ENCODE data around the gene RAP1GDS1.

The RAP1GDS1 gene

DNA sequence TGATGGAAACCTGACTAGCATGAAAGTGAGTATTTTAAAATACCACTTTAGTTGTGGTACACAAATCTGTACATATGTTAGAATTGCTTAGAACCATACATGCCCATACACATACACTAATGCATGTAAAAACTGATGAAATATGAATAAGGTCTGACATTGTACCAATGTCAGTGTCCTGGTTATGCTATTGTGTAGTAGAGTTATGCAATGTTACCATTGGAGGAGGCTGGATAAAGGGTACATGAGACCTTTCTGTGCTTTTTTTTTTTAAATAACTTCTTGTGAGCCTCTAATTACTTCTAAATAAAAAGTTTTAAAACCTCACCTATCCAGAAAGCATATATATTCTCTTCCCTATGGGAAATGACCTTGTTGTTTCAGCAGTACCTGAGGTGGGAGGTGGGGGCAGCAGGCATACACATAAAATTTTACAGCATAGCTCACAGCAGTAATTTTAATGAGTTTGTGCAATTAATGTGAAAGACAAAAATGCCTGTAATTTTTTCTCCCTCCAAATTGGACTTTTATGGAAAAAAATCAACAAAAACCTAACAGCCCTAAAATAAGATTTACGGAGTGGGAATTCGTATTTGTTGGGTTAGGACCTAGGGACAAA, 97.6 kb downstream of the RAP1GDS1 start:
- no peaks in the 10 kb centered on the region for H3K36me3 ChIP-seq (ENCODE audit: control insufficient read depth in 2 of 2, insufficient read depth in 1 of 2, low read length in 2 of 2)
- H3K4me3 ChIP-seq (ENCODE audit: low read depth, low read length), result no peak overlapping the region
- H3K27ac ChIP-seq (ENCODE audit: extremely low read depth, low read depth, low read length), result no peak overlapping the region
- ChIA-PET POLR2A (no interaction called here), CTCF (no interaction called here)
- TF ChIP-seq ZNF416 (tag by site-specific recombination; IDR thresholded peaks at IDR 0.05), result no peak
- peak; percentile 92 for TF ChIP-seq ZNF529 (tag by site-specific recombination; IDR thresholded peaks at IDR 0.05; ENCODE audit: insufficient replicate concordance)
- no peaks in the 10 kb centered on the region for H3K4me1 ChIP-seq (ENCODE audit: control insufficient read depth, insufficient read depth, low read length)
- no peaks in the 10 kb centered on the region for H3K9me3 ChIP-seq (ENCODE audit: control insufficient read depth, insufficient read depth, low read depth, low read length)

DNA sequence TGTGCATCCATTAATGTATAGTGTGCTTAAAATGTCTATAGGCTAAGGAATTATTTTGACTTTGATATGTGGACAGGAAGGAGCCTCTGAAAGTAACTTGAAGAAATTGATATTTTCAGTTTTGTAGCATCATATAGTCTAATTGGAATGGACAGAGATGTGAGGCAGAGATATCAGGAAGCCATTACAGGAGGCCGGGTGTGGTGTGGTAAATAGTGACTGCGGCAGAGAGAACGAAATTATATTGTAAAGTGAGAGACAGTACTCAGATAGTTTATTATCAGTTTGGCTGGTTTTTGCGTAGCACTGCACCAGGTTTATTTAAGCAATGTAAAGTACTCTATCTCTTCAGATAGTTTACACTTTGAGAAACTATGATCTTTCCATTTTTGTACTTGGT, 98.5 kb downstream of the RAP1GDS1 start:
- no peak overlapping the region for H3K27ac ChIP-seq (ENCODE audit: extremely low read depth, low read depth, low read length)
- H3K9me3 ChIP-seq (ENCODE audit: control insufficient read depth, insufficient read depth, low read depth, low read length), result no peaks in the 10 kb centered on the region
- ChIA-PET CTCF (no interaction called here), POLR2A (no interaction called here)
- no peak overlapping the region for H3K4me3 ChIP-seq (ENCODE audit: low read depth, low read length)
- H3K36me3 ChIP-seq (ENCODE audit: control insufficient read depth in 2 of 2, insufficient read depth in 1 of 2, low read length in 2 of 2), result no peaks in the 10 kb centered on the region
- no peaks in the 10 kb centered on the region for H3K4me1 ChIP-seq (ENCODE audit: control insufficient read depth, insufficient read depth, low read length)
- TF ChIP-seq, protein P1, sequence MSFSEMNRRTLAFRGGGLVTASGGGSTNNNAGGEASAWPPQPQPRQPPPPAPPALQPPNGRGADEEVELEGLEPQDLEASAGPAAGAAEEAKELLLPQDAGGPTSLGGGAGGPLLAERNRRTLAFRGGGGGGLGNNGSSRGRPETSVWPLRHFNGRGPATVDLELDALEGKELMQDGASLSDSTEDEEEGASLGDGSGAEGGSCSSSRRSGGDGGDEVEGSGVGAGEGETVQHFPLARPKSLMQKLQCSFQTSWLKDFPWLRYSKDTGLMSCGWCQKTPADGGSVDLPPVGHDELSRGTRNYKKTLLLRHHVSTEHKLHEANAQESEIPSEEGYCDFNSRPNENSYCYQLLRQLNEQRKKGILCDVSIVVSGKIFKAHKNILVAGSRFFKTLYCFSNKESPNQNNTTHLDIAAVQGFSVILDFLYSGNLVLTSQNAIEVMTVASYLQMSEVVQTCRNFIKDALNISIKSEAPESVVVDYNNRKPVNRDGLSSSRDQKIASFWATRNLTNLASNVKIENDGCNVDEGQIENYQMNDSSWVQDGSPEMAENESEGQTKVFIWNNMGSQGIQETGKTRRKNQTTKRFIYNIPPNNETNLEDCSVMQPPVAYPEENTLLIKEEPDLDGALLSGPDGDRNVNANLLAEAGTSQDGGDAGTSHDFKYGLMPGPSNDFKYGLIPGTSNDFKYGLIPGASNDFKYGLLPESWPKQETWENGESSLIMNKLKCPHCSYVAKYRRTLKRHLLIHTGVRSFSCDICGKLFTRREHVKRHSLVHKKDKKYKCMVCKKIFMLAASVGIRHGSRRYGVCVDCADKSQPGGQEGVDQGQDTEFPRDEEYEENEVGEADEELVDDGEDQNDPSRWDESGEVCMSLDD (tag by site-specific recombination; IDR thresholded peaks at IDR 0.05), result no peak
- TF ChIP-seq OSR2 (tag by site-specific recombination; IDR thresholded peaks at IDR 0.05) (no peak), RBAK (tag by site-specific recombination; IDR thresholded peaks at IDR 0.05) (no peak), ZNF555 (tag by site-specific recombination; conservative IDR thresholded peaks at IDR 0.05) (no peak), MYNN (tag by site-specific recombination; IDR thresholded peaks at IDR 0.05; ENCODE audit: borderline replicate concordance) (no peak), SP3 (tag by site-specific recombination; IDR thresholded peaks at IDR 0.05) (no peak), ZNF76 (tag by site-specific recombination; IDR thresholded peaks at IDR 0.05; ENCODE audit: borderline replicate concordance, low read depth) (no peak)
- TF ChIP-seq, protein P2, sequence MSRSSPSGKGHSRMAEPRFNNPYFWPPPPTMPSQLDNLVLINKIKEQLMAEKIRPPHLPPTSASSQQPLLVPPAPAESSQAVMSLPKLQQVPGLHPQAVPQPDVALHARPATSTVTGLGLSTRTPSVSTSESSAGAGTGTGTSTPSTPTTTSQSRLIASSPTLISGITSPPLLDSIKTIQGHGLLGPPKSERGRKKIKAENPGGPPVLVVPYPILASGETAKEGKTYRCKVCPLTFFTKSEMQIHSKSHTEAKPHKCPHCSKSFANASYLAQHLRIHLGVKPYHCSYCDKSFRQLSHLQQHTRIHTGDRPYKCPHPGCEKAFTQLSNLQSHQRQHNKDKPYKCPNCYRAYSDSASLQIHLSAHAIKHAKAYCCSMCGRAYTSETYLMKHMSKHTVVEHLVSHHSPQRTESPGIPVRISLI (tag by site-specific recombination; IDR thresholded peaks at IDR 0.05), result no peak
- TF ChIP-seq, protein P3, sequence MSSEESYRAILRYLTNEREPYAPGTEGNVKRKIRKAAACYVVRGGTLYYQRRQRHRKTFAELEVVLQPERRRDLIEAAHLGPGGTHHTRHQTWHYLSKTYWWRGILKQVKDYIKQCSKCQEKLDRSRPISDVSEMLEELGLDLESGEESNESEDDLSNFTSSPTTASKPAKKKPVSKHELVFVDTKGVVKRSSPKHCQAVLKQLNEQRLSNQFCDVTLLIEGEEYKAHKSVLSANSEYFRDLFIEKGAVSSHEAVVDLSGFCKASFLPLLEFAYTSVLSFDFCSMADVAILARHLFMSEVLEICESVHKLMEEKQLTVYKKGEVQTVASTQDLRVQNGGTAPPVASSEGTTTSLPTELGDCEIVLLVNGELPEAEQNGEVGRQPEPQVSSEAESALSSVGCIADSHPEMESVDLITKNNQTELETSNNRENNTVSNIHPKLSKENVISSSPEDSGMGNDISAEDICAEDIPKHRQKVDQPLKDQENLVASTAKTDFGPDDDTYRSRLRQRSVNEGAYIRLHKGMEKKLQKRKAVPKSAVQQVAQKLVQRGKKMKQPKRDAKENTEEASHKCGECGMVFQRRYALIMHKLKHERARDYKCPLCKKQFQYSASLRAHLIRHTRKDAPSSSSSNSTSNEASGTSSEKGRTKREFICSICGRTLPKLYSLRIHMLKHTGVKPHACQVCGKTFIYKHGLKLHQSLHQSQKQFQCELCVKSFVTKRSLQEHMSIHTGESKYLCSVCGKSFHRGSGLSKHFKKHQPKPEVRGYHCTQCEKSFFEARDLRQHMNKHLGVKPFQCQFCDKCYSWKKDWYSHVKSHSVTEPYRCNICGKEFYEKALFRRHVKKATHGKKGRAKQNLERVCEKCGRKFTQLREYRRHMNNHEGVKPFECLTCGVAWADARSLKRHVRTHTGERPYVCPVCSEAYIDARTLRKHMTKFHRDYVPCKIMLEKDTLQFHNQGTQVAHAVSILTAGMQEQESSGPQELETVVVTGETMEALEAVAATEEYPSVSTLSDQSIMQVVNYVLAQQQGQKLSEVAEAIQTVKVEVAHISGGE (tag by site-specific recombination; conservative IDR thresholded peaks at IDR 0.05; ENCODE audit: low read depth), result no peak
- TF ChIP-seq, protein P4, sequence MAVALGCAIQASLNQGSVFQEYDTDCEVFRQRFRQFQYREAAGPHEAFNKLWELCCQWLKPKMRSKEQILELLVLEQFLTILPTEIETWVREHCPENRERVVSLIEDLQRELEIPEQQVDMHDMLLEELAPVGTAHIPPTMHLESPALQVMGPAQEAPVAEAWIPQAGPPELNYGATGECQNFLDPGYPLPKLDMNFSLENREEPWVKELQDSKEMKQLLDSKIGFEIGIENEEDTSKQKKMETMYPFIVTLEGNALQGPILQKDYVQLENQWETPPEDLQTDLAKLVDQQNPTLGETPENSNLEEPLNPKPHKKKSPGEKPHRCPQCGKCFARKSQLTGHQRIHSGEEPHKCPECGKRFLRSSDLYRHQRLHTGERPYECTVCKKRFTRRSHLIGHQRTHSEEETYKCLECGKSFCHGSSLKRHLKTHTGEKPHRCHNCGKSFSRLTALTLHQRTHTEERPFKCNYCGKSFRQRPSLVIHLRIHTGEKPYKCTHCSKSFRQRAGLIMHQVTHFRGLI (tag by site-specific recombination; IDR thresholded peaks at IDR 0.05), result no peak
